Brain microvascular endothelial cell (primary cell): ENCODE data around the gene PARP9.

Experiments used
- DNase-seq: peaks from one replicate; pipeline ENCODE4 v3.0.0-alpha.2; 2020
- H3K27ac ChIP-seq: fragments of 250-450 bp; sonication (Bioruptor Pico); 2 replicates; pipeline ENCODE4 v1.5.1; 2020; ENCODE audit warnings: mild to moderate bottlenecking, moderate library complexity
- H3K27me3 ChIP-seq: fragments of 250-450 bp; sonication (Bioruptor Pico); replicated peaks from 2 replicates; pipeline ENCODE4 v1.5.1; 2020; ENCODE audit warnings: mild to moderate bottlenecking
- H3K36me3 ChIP-seq: fragments of 250-450 bp; sonication (Bioruptor Pico); replicated peaks from 2 replicates; pipeline ENCODE4 v1.5.1; 2020; ENCODE audit warnings: mild to moderate bottlenecking
- H3K4me3 ChIP-seq: 2 replicates; pipeline ENCODE4 v1.5.1; 2011; ENCODE audit warnings: low read depth, mild to moderate bottlenecking, control low read depth, low read length, moderate library complexity
- in situ Hi-C: cut with HindIII; loops from 2 replicates; pipeline ENCODE4 v1.10.0; 2017; ENCODE audit warnings: low sequenced_read_pairs, low pct_ligation_motif_present
- TF ChIP-seq, protein P1 (sequence below): IDR thresholded peaks from 2 replicates; pipeline ENCODE4 v1.5.1; 2011; ENCODE audit warnings: low read depth, mild to moderate bottlenecking, moderate library complexity, low read length, control low read depth, inconsistent platforms; ENCODE audit errors: missing control alignments

The PARP9 gene

DNA sequence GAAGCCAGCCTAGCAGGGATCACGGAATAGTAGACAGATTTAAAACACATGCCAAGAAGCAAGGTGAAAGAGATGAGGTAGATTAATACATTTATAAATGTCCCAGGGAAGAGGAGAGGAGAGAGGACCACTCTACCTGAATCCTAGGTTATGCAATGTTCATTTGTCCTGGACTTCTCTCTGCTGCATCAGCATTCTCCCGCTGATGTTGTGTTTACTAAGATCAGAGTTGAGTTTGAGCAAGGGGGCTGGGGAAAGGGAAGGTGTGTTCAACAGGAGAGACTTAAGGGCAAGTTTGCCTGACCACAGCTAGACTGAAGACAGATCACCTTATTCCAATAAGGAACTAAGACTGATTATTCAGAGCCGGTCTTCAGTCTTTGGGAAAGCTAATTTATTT lies 48.2 kb downstream of the PARP9 start:
- TF ChIP-seq, protein P1, sequence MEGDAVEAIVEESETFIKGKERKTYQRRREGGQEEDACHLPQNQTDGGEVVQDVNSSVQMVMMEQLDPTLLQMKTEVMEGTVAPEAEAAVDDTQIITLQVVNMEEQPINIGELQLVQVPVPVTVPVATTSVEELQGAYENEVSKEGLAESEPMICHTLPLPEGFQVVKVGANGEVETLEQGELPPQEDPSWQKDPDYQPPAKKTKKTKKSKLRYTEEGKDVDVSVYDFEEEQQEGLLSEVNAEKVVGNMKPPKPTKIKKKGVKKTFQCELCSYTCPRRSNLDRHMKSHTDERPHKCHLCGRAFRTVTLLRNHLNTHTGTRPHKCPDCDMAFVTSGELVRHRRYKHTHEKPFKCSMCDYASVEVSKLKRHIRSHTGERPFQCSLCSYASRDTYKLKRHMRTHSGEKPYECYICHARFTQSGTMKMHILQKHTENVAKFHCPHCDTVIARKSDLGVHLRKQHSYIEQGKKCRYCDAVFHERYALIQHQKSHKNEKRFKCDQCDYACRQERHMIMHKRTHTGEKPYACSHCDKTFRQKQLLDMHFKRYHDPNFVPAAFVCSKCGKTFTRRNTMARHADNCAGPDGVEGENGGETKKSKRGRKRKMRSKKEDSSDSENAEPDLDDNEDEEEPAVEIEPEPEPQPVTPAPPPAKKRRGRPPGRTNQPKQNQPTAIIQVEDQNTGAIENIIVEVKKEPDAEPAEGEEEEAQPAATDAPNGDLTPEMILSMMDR, result no peak
- H3K4me3 ChIP-seq, result no peak overlapping the region
- H3K36me3 ChIP-seq, result no peaks in the 10 kb centered on the region
- DNase-seq, result no peak
- in situ Hi-C loops, result no loop called here
- no peak overlapping the region for H3K27ac ChIP-seq
- no peaks in the 10 kb centered on the region for H3K27me3 ChIP-seq

DNA sequence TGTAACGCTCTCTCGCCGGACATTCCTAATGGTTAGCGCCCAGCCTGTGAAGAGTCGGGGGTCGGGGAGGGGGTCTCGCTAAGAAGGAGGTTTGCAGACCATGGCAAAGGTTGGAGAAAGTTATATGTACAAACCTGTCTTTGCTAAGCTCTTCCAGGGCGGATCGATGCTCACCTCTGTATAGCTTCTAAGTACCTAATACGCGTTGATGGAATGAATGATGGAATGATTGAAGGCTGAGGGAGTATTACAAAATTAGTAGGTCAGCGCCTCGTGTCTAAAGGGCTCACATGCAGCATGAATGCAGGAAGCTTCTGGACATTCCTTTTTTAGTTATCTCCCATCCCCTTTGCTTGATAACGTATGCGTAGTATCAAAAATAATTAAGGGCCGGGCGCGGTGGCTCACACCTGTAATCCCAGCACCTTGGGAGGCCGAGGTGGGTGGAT lies 49.1 kb downstream of the PARP9 start:
- no peaks in the 10 kb centered on the region for H3K27me3 ChIP-seq
- no peak for DNase-seq
- TF ChIP-seq, protein P1, result no peak
- in situ Hi-C loops, result no loop called here
- H3K36me3 ChIP-seq, result no peaks in the 10 kb centered on the region
- peak overlapping the region; percentile 93 for H3K27ac ChIP-seq
- peak overlapping the region; percentile 77 for H3K4me3 ChIP-seq

DNA sequence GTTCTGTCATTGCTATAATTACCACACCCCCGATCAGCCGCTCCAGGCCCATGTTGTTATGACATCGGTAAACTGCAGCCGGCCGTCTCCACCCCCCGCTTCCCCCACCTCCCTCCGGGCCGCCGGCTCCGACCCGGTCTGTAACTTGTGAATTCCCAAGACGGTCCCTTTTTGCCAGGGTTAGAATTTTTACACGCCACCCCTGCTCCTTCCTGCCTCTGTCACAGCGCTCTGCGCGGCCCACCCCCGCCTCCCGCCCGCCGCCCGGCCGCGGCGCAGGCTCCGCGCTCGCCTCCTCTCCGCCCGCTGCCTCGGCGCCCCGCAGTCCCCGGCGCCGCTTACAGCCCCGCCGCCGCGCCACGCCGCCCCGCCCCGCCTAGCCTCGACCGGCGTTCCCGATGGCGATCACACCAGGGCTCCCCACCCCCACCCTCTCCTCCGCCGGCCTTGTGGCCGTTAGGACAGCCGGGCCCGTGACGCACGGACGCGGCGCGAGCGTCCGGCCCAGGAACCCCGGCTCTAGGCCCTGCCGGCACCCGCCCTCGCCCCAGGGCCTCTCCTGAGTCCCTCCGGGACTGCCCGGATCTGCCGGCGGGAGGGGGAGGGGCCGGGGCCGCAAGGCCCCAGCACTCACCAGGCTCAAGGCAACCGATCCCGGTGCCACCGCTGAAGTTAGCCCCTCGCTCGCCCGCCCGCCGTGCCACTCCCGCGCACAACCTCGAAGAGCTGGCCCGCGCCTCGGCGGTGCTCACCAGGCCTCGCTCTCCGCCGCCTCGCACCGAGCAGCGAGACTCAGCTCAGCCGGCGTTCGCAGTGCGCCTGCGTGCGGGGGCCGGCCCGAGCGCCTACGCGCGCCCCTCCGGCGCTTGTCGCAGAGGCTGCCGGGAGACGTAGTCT lies 49.7 kb downstream of the PARP9 start, which contains the start of gene KPNA1:
KPNA1 (minus strand) TSS at position 817 of the 897 bp plus-strand sequence. CDS start 18,374 bp downstream, outside the sequence.
- H3K27ac ChIP-seq, result peak within 1 kb of the TSS; percentile 93
- in situ Hi-C loops, result no loop called here
- peak; percentile 74 for DNase-seq
- TF ChIP-seq, protein P1, result no peak
- H3K27me3 ChIP-seq, result no peaks in the 10 kb centered on the region
- H3K36me3 ChIP-seq, result no peaks in the 10 kb centered on the region
- peak within 1 kb of the TSS; percentile 77 for H3K4me3 ChIP-seq

DNA sequence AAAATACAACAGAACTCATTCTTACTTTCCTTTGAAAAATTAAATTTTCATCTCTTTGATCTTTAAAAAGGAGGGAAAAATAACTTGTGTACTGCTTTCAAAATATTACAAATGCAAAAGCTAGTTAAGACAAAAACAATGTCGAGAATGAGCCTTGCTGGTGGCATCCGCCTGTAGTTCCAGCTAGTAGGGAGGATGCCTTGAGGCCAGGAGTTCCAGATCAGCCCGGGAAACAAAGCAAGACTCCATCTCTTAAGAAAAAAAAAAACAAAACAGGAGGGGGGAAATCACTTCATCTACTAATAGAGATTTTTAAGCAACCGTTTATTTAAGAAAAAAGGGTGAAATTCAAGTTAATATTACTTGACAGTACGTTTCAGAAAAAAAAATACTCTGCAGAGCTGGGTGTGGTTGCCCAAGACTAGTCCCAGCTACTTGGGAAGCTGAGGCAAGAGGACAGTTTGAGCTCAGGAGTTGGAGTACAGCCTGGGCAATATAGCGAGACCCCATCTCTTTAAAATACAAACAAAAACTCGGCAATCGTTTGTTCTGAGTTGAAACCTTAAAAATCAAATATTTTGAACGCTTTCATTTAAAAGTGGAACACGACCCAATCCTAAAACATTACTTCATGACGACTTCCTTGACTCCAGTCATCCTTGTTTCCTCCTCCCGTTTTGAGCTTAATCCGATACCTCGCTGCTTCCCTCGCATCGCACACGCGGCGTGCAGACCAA lies 50.5 kb downstream of the PARP9 start:
- H3K27me3 ChIP-seq, result no peaks in the 10 kb centered on the region
- TF ChIP-seq, protein P1, result no peak
- peak overlapping the region; percentile 93 for H3K27ac ChIP-seq
- in situ Hi-C loops, result no loop called here
- DNase-seq, result no peak
- no peaks in the 10 kb centered on the region for H3K36me3 ChIP-seq
- peak overlapping the region; percentile 77 for H3K4me3 ChIP-seq

DNA sequence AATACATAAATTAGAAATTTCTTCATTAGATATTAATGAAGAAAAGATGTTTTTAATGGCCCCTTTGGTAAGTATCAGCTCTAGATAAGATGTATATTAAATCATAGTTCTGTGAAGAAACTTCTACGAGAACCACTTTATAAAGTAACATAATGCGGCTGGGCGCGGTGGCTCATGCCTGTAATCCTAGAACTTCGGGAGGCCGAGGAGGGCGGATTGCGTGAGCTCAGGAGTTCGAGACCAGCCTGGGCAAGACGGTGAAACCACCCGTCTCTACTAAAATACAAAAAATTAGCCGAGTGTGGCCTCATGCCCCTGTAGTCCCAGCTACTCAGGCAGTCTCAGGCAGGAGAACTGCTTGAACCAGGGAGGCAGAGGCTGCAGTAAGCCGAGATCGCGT lies 51.8 kb downstream of the PARP9 start:
- in situ Hi-C loops, result no loop called here
- TF ChIP-seq, protein P1, result no peak
- DNase-seq, result no peak
- Histone ChIP-seq H3K27me3 (no peaks in the 10 kb centered on the region), H3K27ac (no peak overlapping the region), H3K36me3 (no peaks in the 10 kb centered on the region), H3K4me3 (no peak overlapping the region)
